AG10803 (cell line): ENCODE measurements around the gene PDE1A.

Experiments
- DNase-seq: peaks from one replicate; pipeline ENCODE4 v3.0.0; 2010; ENCODE audit warnings: low read depth
- H3K4me3 ChIP-seq: 2 replicates; pipeline ENCODE4 v1.5.1; 2011; ENCODE audit warnings: mild to moderate bottlenecking, low read length, control low read depth
- TF ChIP-seq, protein P1 (sequence below): conservative IDR thresholded peaks from 2 replicates; pipeline ENCODE4 v1.5.1; 2011; ENCODE audit warnings: mild to moderate bottlenecking, low read length, control low read depth, inconsistent platforms

The PDE1A gene

DNA sequence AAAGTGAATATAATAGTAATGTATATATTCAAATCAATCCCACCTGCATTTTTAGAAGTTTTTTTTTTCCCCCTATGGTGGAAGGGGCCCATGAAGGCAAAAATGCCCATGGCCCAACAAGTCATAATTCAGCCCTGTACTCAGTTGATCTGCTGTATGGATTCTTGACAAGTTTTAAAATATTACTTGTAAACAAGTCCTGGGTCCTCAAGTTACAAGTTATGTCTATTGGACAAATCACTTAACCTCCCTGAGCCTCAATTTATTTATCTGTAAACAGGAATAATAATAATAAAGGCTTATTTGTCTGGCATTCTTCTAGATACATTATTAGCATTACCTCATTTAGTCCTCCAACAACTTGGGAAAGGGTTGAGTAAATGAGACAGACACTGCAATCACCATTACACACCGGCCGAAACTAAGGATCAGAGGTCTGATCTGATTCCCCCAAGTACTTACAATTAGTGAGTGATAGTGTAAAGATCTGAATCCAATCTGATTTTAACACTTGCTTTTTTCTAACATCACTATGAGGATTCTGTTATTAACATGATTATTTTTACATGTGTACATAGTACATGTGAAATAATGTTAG lies 66.1 kb downstream of the PDE1A start:
- DNase-seq: no peak
- TF ChIP-seq, protein P1, sequence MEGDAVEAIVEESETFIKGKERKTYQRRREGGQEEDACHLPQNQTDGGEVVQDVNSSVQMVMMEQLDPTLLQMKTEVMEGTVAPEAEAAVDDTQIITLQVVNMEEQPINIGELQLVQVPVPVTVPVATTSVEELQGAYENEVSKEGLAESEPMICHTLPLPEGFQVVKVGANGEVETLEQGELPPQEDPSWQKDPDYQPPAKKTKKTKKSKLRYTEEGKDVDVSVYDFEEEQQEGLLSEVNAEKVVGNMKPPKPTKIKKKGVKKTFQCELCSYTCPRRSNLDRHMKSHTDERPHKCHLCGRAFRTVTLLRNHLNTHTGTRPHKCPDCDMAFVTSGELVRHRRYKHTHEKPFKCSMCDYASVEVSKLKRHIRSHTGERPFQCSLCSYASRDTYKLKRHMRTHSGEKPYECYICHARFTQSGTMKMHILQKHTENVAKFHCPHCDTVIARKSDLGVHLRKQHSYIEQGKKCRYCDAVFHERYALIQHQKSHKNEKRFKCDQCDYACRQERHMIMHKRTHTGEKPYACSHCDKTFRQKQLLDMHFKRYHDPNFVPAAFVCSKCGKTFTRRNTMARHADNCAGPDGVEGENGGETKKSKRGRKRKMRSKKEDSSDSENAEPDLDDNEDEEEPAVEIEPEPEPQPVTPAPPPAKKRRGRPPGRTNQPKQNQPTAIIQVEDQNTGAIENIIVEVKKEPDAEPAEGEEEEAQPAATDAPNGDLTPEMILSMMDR: no peak
- H3K4me3 ChIP-seq: no peak overlapping the region

DNA sequence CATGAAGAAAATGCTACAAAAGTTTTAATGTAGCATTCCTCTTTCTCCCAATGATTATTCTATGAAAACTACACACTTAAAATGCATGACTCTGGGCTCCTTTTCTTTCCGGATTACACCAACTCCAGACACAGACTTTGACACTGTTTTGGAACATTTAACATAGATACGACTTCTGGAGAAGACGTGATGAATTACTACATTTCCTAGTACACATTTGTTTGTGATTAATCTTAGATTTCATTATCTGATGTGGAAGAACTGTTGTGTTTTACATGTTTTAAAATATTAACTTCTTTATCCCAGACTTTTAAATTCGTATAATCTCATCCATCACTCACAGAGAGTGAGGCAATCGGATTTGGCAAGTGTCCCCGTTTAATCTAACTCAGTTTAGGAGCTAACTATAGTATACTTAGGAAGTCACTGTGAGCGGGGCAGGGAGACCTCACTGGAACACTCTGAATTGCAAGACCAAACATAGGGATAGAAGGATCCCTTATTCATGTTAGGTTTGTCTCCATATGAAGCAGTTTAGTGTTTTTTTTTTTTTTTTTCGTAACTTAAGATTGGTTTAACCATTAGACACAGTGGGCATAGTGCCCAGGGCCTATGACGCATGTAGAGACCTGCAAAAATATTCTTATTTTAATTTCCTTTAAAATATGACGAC lies 66.7 kb downstream of the PDE1A start:
- DNase-seq: peak; percentile 50
- TF ChIP-seq, protein P1: no peak
- no peak overlapping the region for H3K4me3 ChIP-seq

DNA sequence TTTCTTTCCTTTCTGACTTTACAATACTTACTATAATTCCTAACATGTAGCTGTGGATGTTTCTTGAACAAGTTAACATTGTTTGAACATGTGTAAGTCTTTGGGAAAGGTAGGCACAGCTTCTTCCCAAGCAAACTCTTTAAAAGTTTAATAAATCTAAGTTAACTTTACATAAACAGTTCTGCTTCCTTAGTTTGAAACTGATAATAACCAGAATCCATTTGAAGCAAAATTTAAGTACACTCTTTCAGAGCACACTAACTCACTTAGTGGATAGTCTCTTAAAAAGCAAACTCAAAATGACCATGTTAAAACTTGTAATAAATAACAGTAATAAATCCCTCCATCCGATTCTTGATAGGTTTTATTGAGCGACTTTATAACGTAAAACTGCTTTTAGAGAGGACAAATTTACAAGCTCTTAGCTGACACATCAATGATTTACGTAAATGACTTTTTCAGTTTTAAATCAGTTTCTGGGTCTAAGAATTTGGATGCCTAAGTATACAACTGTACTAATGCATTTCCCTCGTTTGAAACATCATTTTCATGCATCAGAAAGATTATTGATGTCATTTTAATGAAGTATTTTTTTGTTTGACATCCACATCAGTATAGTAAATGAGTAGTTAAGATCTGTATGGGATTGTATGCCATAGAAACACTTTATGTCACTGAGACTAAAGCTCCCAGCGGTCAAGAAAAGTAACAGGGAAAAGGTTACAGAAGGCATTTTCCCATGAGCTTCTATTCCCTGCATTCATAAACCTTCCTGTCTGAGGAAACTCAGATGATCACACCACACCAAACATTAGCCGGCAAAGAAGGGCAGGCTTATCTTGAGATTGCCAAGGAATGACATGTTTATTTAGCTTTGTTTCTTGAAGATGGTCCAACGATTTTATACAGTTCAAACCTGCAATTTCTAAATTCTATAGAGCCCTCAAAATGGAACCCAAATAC lies 67.5 kb downstream of the PDE1A start:
- TF ChIP-seq, protein P1: no peak
- no peak overlapping the region for H3K4me3 ChIP-seq
- no peak for DNase-seq

DNA sequence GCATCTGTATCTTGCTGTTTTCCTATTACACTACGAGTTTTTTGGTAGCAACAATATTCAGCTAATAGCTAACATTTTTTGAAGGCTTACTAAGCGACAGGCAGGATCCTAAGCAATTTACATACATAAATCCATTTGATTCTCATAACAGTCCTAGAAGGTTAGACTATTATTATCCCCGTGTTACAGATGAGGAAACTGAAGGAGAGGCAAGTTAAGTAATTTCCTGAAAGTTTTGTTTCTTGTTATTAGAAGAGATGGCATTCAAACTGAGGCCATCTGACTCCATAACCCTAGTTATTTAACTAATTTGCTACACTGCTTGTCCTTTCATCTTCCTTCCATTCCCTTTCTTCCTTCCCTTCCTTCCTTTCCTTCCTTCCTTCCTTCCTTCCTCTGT lies 68.2 kb downstream of the PDE1A start:
- TF ChIP-seq, protein P1: no peak
- DNase-seq: no peak
- H3K4me3 ChIP-seq: no peak overlapping the region

DNA sequence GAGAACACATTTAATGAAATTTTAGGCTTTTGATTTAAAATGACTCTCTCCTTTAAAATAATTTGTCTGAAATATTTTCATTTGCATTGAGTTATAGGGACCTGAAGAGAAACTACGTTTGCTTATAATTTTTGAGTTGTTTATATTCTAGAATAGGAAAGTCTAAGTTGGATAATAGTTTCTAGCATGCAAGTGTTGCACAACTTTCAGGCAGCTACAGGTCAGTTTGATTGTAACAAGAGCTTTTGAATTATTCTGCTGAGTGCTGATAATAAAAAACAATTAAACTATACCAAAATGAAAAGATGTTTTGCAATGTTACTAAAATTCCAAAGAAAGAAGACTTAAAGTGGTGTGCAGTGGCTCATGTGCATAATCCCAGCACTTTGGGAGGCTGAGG lies 71.0 kb downstream of the PDE1A start:
- no peak for DNase-seq
- H3K4me3 ChIP-seq: no peak overlapping the region
- TF ChIP-seq, protein P1: no peak

DNA sequence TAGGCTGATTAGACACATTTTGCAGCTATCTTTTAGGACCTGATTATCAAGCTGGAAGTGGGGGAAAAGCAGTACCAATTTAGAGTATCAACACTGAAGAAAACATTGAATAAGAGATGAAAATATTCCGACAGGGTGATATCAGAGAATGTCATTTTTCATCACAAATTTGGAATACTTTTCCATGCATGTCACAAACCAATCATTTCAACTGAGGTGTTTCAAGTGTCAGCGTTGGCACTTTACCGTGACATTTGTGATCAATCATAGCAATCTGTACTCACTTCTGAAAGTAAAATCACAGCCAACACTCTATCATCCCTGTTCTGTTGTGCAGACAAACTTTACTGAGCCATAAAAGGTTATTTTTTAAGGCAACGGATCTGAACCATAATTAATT lies 75.4 kb downstream of the PDE1A start:
- DNase-seq: no peak
- H3K4me3 ChIP-seq: no peak overlapping the region
- TF ChIP-seq, protein P1: no peak
